ENCODE data around the gene KCTD1.

The KCTD1 gene

GRCh38 chr18:26480897-26481795 lies 67.2 kb downstream of the KCTD1 start:
- no peak for DNase-seq

GRCh38 chr18:26479681-26480079 lies 68.7 kb downstream of the KCTD1 start:
- DNase-seq = no peak

- no peak for DNase-seq
These were observed 69.2 kb downstream of the KCTD1 start for GRCh38 chr18:26479065-26479680.

GRCh38 chr18:26477828-26478466 lies 70.4 kb downstream of the KCTD1 start:
- peak; percentile 51 for DNase-seq

- no peak for DNase-seq
These were observed 71.7 kb downstream of the KCTD1 start for GRCh38 chr18:26476697-26477096.

- DNase-seq = no peak
These were observed 73.8 kb downstream of the KCTD1 start for GRCh38 chr18:26474542-26474941.

- DNase-seq = no peak
These were observed 74.7 kb downstream of the KCTD1 start for GRCh38 chr18:26473672-26474071.

- DNase-seq = no peak
These were observed 76.5 kb downstream of the KCTD1 start for GRCh38 chr18:26471826-26472225.

- no peak for DNase-seq
These were observed 77.3 kb downstream of the KCTD1 start for GRCh38 chr18:26471027-26471426.

- peak; percentile 48 for DNase-seq
These were observed 78.2 kb downstream of the KCTD1 start for GRCh38 chr18:26470011-26470637.

- peak; percentile 17 for DNase-seq
These were observed 79.4 kb downstream of the KCTD1 start for GRCh38 chr18:26468931-26469340.

- DNase-seq = no peak
These were observed 82.3 kb downstream of the KCTD1 start for GRCh38 chr18:26466026-26466425.

GRCh38 chr18:26465431-26465830 lies 82.9 kb downstream of the KCTD1 start:
- DNase-seq = no peak

- DNase-seq = no peak
These were observed 84.0 kb downstream of the KCTD1 start for GRCh38 chr18:26464128-26465011.

GRCh38 chr18:26462355-26462754 lies 86.0 kb downstream of the KCTD1 start:
- DNase-seq = no peak

GRCh38 chr18:26461405-26461804 lies 86.9 kb downstream of the KCTD1 start:
- DNase-seq = no peak

GRCh38 chr18:26460449-26461091 lies 87.8 kb downstream of the KCTD1 start:
- DNase-seq = peak; percentile 65

- DNase-seq = no peak
These were observed 88.5 kb downstream of the KCTD1 start for GRCh38 chr18:26459884-26460283.

GRCh38 chr18:26459340-26459739 lies 89.0 kb downstream of the KCTD1 start:
- DNase-seq = no peak

GRCh38 chr18:26458526-26459232 lies 89.7 kb downstream of the KCTD1 start:
- DNase-seq = no peak

Measured in NCI-H1417 treated with DMSO at 0.1 percent for 48 hours (cell line).